ENCODE results near the gene GLIPR2. TPM values are rescaled to one million over a fixed set of nuclear protein-coding genes. Genes with fewer than 3 reads are reported as not detected.

Gene GLIPR2
- total RNA-seq, 1 donor from 2014 or later = 110 TPM

- Mint-ChIP-seq H3K27ac (ENCODE audit: unreplicated experiment) (no peak overlapping the region), H3K4me1 (ENCODE audit: low read depth) (peaks cover 3% of the 10 kb centered on the region), H3K9me3 (ENCODE audit: low read depth) (no peaks in the 10 kb centered on the region), H3K27me3 (ENCODE audit: low read depth) (no peaks in the 10 kb centered on the region), H3K36me3 (ENCODE audit: low read depth) (peaks cover 31% of the 10 kb centered on the region), H3K4me3 (ENCODE audit: unreplicated experiment) (no peak overlapping the region)
- no peak for DNase-seq (ENCODE audit: low spot score)
- TF ChIP-seq, protein P1, sequence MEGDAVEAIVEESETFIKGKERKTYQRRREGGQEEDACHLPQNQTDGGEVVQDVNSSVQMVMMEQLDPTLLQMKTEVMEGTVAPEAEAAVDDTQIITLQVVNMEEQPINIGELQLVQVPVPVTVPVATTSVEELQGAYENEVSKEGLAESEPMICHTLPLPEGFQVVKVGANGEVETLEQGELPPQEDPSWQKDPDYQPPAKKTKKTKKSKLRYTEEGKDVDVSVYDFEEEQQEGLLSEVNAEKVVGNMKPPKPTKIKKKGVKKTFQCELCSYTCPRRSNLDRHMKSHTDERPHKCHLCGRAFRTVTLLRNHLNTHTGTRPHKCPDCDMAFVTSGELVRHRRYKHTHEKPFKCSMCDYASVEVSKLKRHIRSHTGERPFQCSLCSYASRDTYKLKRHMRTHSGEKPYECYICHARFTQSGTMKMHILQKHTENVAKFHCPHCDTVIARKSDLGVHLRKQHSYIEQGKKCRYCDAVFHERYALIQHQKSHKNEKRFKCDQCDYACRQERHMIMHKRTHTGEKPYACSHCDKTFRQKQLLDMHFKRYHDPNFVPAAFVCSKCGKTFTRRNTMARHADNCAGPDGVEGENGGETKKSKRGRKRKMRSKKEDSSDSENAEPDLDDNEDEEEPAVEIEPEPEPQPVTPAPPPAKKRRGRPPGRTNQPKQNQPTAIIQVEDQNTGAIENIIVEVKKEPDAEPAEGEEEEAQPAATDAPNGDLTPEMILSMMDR (IDR thresholded peaks at IDR 0.05) = no peak
Observed at GRCh38 chr9:36116593-36116992, 19.9 kb upstream of the GLIPR2 start.

DNA sequence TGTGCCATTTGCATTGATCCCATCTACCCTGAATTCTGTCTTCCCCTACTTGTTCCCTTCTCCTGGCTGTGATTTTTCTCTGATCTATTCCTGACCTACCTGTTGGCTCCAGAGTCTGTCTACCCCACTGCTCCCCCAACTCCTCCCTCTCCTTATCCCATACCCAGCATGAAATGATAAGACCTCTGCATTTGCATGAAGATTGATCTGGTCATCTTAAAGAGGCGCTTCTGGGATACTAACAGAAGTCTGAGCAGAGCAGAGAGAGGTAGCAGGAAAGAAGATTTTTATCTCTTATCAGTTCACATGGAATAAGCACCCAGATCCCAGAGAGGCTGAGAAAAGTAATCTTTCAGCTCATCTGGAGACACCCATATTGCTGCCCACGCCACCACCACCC is 18.3 kb upstream of the GLIPR2 start:
- TF ChIP-seq, protein P1 (IDR thresholded peaks at IDR 0.05) = no peak
- Mint-ChIP-seq H3K9me3 (ENCODE audit: low read depth) (no peaks in the 10 kb centered on the region), H3K36me3 (ENCODE audit: low read depth) (peaks cover 40% of the 10 kb centered on the region), H3K4me3 (ENCODE audit: unreplicated experiment) (no peak overlapping the region), H3K27me3 (ENCODE audit: low read depth) (no peaks in the 10 kb centered on the region), H3K4me1 (ENCODE audit: low read depth) (peaks cover 3% of the 10 kb centered on the region), H3K27ac (ENCODE audit: unreplicated experiment) (no peak overlapping the region)
- no peak for DNase-seq (ENCODE audit: low spot score)

- no peaks in the 10 kb centered on the region for H3K9me3 Mint-ChIP-seq (ENCODE audit: low read depth)
- H3K36me3 Mint-ChIP-seq (ENCODE audit: low read depth) = peaks cover 39% of the 10 kb centered on the region
- H3K27me3 Mint-ChIP-seq (ENCODE audit: low read depth) = no peaks in the 10 kb centered on the region
- no peak overlapping the region for H3K4me3 Mint-ChIP-seq (ENCODE audit: unreplicated experiment)
- peaks cover 3% of the 10 kb centered on the region for H3K4me1 Mint-ChIP-seq (ENCODE audit: low read depth)
- DNase-seq (ENCODE audit: low spot score) = no peak
- no peak overlapping the region for H3K27ac Mint-ChIP-seq (ENCODE audit: unreplicated experiment)
- TF ChIP-seq, protein P1 (IDR thresholded peaks at IDR 0.05) = no peak
Observed at GRCh38 chr9:36118706-36119105, 17.8 kb upstream of the GLIPR2 start.

DNA sequence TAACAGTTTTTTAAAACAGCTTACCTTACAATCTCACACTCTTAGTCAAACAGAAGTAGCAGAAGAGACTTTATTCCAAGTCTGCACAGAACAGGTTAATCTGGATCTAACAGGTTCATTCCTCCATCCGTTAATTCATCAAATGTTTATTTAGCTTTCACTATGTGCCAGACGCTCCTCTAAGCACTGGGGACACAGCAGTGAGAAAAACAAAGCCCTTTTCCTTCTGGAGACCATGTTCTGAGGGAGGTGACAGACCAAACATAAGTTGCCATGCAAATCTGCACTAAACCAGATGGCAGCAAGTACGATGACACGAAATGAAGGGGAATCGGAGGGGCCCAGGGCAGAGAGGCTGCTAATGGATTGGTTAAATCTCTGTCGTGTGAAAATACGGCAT is 17.1 kb upstream of the GLIPR2 start:
- no peak for DNase-seq (ENCODE audit: low spot score)
- TF ChIP-seq, protein P1 (IDR thresholded peaks at IDR 0.05) = no peak
- Mint-ChIP-seq H3K36me3 (ENCODE audit: low read depth) (peaks cover 40% of the 10 kb centered on the region), H3K27ac (ENCODE audit: unreplicated experiment) (no peak overlapping the region), H3K4me3 (ENCODE audit: unreplicated experiment) (no peak overlapping the region), H3K4me1 (ENCODE audit: low read depth) (peaks cover 3% of the 10 kb centered on the region), H3K9me3 (ENCODE audit: low read depth) (no peaks in the 10 kb centered on the region), H3K27me3 (ENCODE audit: low read depth) (no peaks in the 10 kb centered on the region)

DNA sequence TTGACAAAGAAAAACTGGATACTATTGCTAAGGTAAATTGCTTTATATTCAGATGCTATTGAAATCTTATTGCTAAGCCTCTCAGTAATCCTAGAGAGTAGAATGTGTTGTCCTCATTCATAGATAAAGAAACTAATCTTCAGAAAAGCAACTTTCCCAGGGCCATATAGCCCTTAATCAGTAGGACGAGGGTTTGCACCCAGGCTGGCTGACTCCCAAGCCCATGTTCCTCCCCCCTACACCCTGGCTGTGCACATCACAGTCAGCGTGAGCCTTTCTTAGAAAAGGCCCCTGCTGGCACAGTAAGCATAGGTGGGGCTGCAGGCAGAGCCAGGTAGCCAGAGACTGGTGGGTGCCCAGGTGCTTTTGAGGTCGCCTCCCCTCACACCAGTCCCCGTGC is 15.8 kb upstream of the GLIPR2 start:
- no peaks in the 10 kb centered on the region for H3K9me3 Mint-ChIP-seq (ENCODE audit: low read depth)
- H3K4me3 Mint-ChIP-seq (ENCODE audit: unreplicated experiment) = no peak overlapping the region
- no peaks in the 10 kb centered on the region for H3K27me3 Mint-ChIP-seq (ENCODE audit: low read depth)
- H3K4me1 Mint-ChIP-seq (ENCODE audit: low read depth) = peaks cover 3% of the 10 kb centered on the region
- peaks cover 44% of the 10 kb centered on the region for H3K36me3 Mint-ChIP-seq (ENCODE audit: low read depth)
- H3K27ac Mint-ChIP-seq (ENCODE audit: unreplicated experiment) = no peak overlapping the region
- TF ChIP-seq, protein P1 (IDR thresholded peaks at IDR 0.05) = no peak
- DNase-seq (ENCODE audit: low spot score) = no peak

All from chondrocyte (in vitro differentiated cells).